Spinal cord (tissue), 10 donors: Measurements from ENCODE around the gene MOGAT1. TPM values are rescaled to one million over a fixed set of nuclear protein-coding genes. Genes with fewer than 3 reads are reported as not detected.

Experiments
- DNase-seq, 6 donors: peaks; one replicate each; pipeline versions ENCODE4 v3.0.0 to v3.0.0-alpha.2; 2013 to 2015; ENCODE audit warnings: low spot score in 6 of 6, low read depth in 4 of 6
- H3K27ac ChIP-seq: one replicate; pipeline ENCODE4 v1.5.1; 2013; ENCODE audit warnings: low read depth, low read length, control low read depth
- H3K27me3 ChIP-seq: one replicate; pipeline ENCODE4 v1.6.1; 2013; ENCODE audit warnings: low read length; ENCODE audit not compliant: control insufficient read depth, insufficient read depth
- H3K36me3 ChIP-seq: one replicate; pipeline ENCODE4 v1.6.1; 2013; ENCODE audit warnings: low read length; ENCODE audit not compliant: control insufficient read depth, insufficient read depth
- H3K4me1 ChIP-seq: one replicate; pipeline ENCODE4 v1.6.1; 2013; ENCODE audit warnings: low read length; ENCODE audit not compliant: control insufficient read depth, insufficient read depth
- H3K4me3 ChIP-seq: one replicate; pipeline ENCODE4 v1.5.1; 2013; ENCODE audit warnings: low read depth, low read length, control low read depth
- H3K9me3 ChIP-seq: one replicate; pipeline ENCODE4 v1.6.1; 2013; ENCODE audit warnings: low read length; ENCODE audit not compliant: control insufficient read depth, insufficient read depth
- WGBS: methylation state at CpG from one replicate; pipeline ENCODE4 v1.1.5; 2013; ENCODE audit warnings: missing lambda C conversion rate; ENCODE audit not compliant: insufficient coverage; 5-methylcytosine and 5-hydroxymethylcytosine counted together
- polyA plus RNA-seq, 2 donors: library from polyadenylated mRNA; unstranded; fragments of 120-200 nt; gene quantifications; one replicate each; pipeline ENCODE4 v1.2.1, GENCODE V29; 2013; ENCODE audit not compliant: insufficient read length in 2 of 2
- total RNA-seq, 2 donors: library from RNA; depleted of rRNA in 1 of 2; stranded (reverse); fragments of 120-200 nt in 1 of 2; fragments of >200 nt in 1 of 2; gene quantifications; one replicate each; pipeline versions ENCODE4 v1.2.3 to v1.2.4, GENCODE V29; 2013 to 2014
- donor health status: healthy.

MOGAT1 gene
- total and polyA plus RNA-seq, 4 donors, result 0.20 to 0.22 (median 0.20) TPM; not detected in 1

- no peaks in the 10 kb centered on the region for H3K36me3 ChIP-seq
- H3K9me3 ChIP-seq, result no peaks in the 10 kb centered on the region
- H3K4me3 ChIP-seq, result no peak overlapping the region
- H3K27ac ChIP-seq, result no peak overlapping the region
- DNase-seq, result no peak
- no peaks in the 10 kb centered on the region for H3K27me3 ChIP-seq
- no CpG with 5 or more reads among the region's 5 CpGs for WGBS
- H3K4me1 ChIP-seq, result peaks cover 3% of the 10 kb centered on the region
Observed at GRCh38 chr2:222756951-222757650, 85.6 kb downstream of the MOGAT1 start.

Other genes with a start within 250 kb of the MOGAT1 start
- gene SGPP2, start 247.1 kb upstream of the MOGAT1 start, total RNA-seq, result 1 to 10 TPM; 1.7 to 8.9 TPM
- 1 to 10 TPM; 4.4 to 5.2 TPM for gene SGPP2, start 247.1 kb upstream of the MOGAT1 start, polyA plus RNA-seq
- gene FARSB, start 15.6 kb upstream of the MOGAT1 start, total RNA-seq, result 10 to 100 TPM; 16.2 to 25.7 TPM
- gene FARSB, start 15.6 kb upstream of the MOGAT1 start, polyA plus RNA-seq, result 10 to 100 TPM; 39.0 to 41.8 TPM
- gene ACSL3, start 189.4 kb downstream of the MOGAT1 start, total RNA-seq, result 100 to 1,000 TPM; 102 to 227 TPM
- 100 to 1,000 TPM; 101 to 128 TPM for gene ACSL3, start 189.4 kb downstream of the MOGAT1 start, polyA plus RNA-seq